PC-9 (cell line): ENCODE results near the gene ETHE1.

Source experiments
- CTCF ChIP-seq: fragments of 200-600 bp; sonication (generic); conservative IDR thresholded peaks from 2 replicates; pipeline ENCODE4 v1.6.1; 2017; ENCODE audit warnings: mixed run types, antibody characterized with exemption, mild to moderate bottlenecking, moderate library complexity
- EZH2 ChIP-seq: fragments of 200-600 bp; sonication (generic); IDR thresholded peaks from 2 replicates; pipeline ENCODE4 v1.8.0; 2017; ENCODE audit warnings: antibody characterized with exemption, low read depth

- TF ChIP-seq CTCF (peak; percentile 48; the same call in 1 of the 2 replicates), EZH2 (no peak)
Measured at GRCh38 chr19:43534816-43535761, 8.1 kb upstream of the ETHE1 start.
